M059J (cell line): ENCODE results near the gene LRP1. TPM values are rescaled to one million over a fixed set of nuclear protein-coding genes. Genes with fewer than 3 reads are reported as not detected.

ENCODE experiments used
- DNase-seq: peaks from one replicate; pipeline ENCODE4 v3.0.0-alpha.2; 2012; ENCODE audit warnings: low read depth
- total RNA-seq: library from RNA; depleted of rRNA; stranded (reverse); fragments of >200 nt; shearing (Covaris generic); gene quantifications from 2 replicates; pipeline ENCODE4 v1.2.3, GENCODE V29; 2014

LRP1 gene
- total RNA-seq, 1 experiment from 2014 or later = 24.9 TPM

DNA sequence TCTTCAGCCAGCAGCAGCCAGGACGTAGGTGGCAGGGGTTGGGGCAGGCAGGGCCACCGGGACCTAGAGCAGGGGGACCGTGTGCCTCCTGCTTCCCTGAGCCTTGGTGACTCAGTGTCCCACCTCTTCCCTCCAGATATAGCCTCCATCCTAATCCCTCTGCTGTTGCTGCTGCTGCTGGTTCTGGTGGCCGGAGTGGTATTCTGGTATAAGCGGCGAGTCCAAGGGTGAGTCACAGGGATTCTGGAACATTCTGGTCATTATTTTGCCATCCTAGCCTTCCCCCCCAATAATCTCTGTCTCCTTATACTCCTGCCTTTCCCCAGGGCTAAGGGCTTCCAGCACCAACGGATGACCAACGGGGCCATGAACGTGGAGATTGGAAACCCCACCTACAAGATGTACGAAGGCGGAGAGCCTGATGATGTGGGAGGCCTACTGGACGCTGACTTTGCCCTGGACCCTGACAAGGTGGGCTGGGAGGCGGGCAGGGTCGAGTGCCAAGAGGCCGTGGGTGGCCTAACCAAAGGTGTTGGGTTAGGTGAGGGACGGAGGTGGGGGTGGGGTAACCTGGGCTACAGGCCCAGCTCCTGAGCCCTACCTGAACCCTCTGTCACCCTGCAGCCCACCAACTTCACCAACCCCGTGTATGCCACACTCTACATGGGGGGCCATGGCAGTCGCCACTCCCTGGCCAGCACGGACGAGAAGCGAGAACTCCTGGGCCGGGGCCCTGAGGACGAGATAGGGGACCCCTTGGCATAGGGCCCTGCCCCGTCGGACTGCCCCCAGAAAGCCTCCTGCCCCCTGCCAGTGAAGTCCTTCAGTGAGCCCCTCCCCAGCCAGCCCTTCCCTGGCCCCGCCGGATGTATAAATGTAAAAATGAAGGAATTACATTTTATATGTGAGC, 83.8 kb downstream of the LRP1 start:
- DNase-seq = no peak

DNA sequence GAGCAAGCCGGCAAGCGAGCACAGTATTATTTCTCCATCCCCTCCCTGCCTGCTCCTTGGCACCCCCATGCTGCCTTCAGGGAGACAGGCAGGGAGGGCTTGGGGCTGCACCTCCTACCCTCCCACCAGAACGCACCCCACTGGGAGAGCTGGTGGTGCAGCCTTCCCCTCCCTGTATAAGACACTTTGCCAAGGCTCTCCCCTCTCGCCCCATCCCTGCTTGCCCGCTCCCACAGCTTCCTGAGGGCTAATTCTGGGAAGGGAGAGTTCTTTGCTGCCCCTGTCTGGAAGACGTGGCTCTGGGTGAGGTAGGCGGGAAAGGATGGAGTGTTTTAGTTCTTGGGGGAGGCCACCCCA, 84.4 kb downstream of the LRP1 start:
- no peak for DNase-seq

DNA sequence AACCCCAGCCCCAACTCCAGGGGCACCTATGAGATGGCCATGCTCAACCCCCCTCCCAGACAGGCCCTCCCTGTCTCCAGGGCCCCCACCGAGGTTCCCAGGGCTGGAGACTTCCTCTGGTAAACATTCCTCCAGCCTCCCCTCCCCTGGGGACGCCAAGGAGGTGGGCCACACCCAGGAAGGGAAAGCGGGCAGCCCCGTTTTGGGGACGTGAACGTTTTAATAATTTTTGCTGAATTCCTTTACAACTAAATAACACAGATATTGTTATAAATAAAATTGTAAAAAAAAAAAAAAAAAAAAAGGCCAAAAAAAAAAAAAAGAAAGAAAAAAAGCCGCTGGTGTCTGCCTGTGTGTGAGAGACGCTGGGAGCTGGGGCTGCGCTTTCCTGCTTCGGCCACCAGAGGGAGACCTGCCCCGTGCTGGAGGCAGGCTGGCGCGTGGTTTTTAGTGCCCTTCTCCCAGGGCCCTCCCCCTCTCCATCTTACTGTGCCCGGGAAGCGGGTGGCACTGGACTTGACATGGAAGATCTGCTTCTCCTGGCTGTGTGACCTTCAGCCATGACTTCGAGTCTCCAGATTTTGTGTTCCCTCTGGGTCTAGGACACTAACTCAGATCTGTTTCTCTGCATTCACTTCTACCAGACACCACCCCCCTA, 84.9 kb downstream of the LRP1 start:
- peak; percentile 76 for DNase-seq

DNA sequence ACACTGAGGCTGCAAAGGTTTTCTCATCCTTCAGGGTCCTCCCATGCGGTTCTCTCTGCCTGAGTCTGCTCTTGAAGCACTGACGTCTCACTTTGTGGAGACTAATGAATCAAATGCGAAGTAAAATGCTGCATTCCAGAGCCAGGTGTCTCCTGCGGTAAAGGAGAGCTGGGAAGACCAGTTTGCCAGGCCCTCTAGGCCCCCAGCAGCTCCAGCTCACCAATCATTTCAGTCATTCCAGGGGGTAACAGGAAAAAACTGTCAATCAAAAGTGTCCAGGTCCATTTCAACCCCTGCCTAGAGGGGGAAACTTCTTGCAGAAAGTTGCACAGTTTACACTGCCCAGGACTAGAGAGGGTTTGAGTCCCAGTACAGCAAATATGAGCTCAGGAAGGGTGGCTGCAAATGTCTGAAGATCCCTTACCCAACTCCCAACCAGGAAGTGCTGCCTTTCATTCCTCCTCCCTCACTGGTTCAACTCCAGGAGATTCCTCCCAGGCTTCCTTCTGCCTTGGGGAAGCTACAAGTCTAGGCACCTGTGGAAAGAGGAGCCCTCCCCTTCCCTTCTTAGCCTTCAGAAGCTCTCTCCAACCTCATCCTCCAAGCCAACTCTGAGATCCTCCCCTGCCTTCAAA, 85.6 kb downstream of the LRP1 start:
- no peak for DNase-seq

DNA sequence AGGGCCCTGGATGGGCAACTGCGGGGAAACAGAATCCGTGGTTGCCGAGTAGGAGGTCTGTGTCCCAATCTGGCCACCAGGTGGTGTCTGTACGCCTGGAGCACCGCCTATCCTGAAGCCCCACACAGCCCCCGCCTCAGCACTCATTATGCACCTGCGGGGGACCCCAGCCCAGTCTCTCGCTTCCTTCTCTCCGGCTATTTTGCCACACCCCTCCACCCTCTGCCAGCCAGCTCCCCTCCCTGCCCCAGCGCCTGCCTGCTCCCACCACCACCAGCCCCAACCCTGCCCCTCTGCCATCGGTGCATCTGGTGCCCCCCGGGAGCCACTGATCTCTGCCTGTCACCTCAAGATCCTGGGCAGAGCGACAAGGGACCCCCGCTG, 86.1 kb downstream of the LRP1 start:
- DNase-seq = peak; percentile 54

DNA sequence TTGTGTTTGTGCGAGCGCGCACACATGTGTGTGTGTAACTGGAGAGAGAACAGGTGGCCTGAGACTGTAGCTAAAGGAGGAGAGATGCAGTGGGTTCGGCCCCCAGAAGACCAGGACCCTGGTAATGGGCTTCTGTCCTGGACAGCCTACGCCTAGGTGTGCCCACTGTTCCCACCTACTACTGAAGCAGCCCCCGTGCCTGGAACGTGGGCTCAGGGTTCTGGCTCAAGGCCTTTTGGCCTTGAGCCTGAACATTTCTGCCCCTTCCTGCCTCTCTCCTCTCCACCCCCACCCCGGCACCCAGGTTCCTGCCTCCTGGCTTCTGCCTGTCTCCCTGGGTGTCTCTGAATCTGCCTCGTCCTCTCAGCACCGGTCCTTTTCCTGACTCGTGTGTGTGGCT, 86.8 kb downstream of the LRP1 start:
- no peak for DNase-seq

DNA sequence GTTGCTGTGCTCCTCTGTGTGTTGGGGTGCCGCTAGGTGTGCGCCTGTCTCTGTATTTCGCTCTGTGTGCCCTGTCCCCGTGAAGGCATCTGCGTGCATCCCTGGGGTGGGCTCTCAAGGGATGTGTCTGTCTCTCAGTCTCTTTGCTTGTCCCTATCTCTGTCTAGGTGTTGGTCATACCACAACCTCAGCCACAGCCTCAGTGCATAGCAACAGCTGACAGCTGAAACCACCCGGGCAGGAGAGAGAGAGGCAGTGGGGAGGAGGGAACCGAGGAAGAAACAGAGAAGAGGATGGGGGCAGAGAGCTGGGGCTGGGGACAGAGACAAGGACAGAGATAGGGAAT, 87.4 kb downstream of the LRP1 start:
- DNase-seq = peak; percentile 43

DNA sequence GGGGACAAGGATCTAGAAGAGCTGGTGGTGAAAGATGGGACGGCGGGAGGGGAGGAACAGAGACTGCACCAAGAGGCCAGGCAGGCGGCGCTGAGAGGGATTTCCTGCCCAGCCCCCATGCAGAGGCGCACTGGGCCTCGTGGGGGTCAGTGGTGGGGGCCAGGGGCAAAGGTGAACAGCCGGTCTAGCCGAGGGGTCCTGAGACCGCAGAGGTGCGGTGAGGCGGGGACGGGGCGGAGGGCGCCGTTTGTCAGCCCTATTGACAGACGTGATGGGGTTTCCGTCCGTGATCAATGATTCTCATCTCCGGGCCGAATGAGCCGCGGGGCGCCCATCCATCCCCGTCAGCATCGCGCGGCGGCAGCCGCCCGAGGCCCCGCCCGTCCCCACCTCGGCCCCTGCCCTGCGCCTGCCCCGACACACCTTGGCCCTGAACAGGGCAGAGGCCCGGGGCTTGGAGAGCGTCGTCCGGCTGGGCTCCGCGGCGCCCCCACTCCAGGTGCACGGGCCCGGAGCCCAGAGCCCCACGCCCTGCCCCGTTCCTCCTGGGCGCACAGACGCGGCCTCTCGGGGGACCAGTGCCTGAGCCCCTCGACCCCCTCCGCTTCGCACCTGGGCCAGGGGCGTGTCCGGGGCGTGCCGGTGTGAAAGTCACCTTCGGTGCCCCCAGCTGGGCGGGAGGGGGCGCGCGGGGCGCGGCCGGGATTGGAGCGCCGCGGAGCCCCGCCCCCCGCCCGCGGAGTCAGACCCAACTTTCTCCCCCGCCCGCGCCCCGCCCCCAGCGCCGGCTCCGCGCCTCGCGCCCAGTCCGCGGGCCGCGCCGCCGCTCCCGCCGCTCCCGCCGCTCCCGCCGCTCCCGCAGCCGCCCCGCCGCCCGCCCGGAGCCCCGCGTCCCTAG, 88.0 kb downstream of the LRP1 start, which contains the start of gene NXPH4:
Gene NXPH4, plus strand, starts transcription at position 781 of the 898 bp plus-strand sequence. CDS start 176 bp downstream, outside the sequence.
- no peak for DNase-seq

DNA sequence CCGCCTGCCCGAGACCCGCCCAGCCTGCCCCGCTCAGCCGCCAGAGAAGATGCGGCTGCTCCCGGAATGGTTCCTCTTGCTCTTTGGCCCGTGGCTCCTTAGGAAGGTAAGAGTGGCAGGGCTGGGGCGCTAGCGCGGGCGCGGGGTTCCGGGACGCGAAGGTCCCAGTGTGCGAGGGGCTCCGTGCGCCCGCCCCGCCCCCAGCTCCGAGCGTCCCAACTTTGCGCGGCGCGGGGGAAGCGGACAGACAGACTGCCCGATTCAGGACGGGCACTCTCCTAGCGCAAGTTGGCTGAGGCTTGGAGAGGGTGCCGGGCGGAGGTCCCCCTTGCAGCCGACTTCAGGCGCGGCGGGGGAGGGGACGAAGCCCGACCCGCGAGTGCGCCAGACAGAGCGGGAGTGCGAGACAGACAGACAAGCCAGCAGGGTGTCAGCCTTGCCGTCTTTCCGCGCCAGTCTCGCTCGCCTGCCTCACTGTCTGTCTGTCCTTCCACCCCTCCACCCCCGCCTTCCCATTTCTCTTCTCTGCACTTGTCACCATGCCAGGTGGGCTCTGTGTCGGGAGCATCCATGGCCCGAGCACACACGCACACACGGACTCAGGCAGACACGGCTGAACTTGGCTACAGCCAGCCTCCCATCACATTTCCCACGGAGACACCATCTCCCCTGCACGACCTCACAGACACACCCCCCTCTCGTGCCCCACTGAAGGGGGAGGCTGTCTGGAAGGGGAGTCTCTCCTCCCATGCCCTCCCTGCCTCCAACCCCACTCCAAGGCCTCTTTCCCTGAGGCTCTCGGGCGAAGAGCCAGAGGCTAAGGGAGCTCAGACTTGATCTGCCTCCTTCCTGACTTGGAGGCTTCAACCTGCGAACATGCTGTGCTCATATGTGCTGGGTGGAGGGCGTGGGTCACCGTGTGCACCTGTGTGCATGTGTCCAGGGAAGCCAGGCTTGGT, 88.9 kb downstream of the LRP1 start:
- DNase-seq = peak; percentile 48

DNA sequence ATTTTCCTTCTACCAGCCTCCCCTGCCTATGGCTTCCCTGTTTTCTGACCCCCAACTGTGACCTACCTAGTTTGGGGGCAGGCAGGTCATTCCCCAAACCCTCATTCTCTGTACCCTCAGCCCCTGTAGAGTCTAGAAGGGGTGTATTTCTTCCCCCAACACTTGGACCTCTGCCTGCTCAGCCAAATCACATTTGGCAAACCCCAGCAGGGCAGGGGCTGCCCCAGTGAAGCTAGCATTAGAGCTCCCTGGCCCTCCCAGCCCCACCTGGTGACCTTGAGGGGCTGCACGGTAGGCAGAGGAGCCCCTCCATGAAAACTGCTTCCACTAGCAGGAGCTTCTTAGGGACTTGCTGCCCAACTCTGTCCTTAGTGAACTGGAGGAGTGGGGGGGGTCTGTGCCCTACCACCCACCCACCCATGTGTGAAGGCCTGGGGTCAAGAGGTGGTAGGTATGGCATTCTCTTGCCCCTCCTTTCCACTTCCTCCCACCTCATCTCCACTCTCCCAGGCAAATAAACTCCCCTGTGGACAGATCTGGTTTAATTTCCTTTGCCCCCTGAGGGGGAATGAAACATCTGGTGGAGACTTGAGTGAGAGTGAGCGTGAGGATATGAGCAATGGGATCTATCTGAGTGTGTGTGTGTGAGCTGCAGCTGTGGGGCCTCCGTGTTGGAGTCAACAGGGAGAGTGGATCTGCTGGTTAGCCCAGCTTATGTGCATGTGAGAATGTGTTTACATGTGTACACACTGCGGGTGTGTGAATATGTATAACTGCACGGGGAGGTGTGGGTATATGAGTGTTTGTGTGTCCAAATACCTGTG, 90.0 kb downstream of the LRP1 start:
- no peak for DNase-seq

DNA sequence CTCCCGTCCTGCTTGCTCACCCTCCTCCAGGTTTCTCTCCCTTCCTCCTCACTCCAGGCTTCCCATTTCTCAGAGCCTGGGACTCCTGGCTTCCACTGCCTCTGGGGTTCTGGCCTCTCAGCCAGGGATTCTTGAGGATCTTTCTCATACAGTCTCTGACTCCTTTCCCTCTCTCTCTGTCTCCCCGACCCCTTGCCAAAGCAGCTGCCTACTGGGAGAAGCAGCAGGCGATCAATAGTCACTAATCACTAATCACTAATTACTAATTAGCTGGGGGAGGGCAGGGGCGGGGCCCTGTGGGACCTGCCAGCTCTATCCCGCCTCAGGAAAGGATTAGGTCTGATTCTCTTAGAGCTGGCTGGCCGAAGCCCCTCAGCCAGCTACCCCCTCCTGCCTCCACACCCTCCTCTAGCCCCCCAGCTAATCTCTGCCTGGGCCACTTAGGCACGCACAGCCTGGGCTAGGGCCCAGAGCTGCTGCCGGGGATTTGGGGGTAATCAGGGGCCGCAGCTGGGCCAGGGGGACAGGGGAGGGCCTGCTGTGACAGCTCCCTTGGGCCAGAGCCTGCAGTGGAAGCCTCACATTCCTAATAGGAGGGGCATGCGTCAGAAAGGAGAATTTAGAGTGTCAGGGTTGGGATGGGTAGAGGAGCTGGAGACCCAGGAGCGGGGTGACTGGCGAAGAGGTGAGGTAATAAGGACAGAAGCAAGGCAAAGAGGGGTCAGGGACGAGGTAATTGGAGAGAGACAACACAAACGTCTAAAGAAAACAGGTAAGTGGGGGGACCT, 91.1 kb downstream of the LRP1 start:
- no peak for DNase-seq

DNA sequence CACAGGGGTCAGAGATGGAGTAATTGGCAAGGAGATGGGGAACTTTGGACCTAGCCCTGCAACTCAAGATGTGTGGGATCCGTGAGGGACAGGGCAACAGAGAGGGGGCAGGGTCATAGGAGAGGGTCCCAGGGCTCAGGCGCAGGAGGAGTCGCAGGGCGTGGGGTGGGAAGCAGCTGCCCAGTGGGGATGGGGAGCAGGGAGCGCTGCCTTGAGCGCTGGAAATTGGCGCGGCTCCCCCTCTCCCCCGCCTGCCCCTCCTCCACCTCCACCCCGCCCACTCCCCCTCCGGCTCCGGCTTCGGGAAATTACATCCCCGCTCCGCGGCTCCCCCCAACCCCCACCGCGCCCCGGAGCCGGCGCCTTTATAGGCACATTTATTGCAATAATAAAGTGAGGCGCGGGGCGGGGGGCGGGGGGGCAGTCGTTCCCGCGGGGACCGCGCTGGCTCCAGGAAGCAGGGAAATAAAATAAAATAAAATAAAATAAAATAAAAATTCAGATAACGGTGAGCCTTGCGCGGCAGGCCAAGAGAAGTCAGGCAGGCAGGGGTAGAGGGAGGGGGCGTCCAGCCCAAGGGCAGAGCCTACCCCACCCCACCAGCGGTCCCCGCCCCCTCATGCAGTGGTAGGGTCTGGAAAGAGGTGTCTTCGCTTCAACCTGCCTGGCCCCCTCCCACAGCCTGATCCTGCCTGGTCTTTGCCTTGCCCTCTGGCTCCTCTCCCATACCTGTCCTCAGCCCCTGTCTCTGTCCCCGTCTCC, 91.9 kb downstream of the LRP1 start:
- no peak for DNase-seq

DNA sequence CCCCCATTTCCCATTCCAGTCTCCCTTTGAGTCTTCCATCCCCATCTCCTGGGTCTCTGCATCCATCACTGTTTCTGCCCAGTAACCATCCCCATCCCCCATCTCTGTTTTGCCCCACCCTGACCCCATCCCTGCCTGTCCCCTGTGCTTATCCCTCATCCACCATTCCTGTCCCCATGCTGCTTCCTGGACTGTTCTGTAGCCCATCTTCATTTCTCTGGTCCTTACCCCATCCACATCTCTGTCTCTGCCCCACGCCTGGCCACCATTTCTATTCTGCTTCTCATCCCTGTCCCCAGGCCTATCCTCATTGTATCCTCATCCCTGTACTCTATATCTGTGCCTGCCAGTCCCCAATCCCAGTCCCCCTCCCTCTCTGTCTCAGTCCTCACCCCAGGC, 92.5 kb downstream of the LRP1 start:
- DNase-seq = no peak

DNA sequence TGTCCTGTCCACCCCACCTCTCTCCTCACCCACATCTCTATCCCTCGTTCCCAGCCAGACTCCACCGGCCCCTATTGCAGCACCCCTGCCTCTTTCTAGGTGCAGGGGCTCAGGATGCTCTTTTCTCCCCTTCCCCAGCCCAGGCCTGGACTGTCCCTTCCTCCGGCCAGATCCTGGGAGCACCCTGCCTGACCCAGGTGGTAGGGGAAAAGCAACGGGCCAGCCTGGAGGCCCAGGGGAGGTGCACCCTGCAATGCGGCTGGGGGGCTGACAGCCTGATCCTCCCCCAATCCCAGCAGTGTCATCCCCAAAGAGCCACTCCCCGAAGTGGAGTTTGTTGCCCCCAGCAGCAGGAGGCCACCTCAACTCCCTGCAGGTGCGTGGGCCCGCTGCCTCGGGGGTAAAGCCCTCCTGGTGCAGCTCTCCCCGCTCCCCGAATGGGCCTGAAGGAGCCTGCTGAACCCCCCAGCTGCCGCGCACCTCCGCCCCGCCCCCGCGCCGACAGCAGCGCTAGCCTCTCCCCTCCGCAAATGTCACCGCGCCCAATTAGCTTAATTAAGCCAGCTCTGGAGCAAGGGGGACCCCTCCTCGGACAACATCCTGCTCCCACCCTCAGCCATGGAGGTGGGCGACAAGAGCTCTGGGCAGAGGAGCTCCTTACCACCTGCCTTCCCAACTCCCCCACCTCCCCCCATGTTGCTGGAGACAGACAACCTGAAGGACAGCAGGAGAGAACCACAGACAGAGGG, 93.1 kb downstream of the LRP1 start:
- no peak for DNase-seq

DNA sequence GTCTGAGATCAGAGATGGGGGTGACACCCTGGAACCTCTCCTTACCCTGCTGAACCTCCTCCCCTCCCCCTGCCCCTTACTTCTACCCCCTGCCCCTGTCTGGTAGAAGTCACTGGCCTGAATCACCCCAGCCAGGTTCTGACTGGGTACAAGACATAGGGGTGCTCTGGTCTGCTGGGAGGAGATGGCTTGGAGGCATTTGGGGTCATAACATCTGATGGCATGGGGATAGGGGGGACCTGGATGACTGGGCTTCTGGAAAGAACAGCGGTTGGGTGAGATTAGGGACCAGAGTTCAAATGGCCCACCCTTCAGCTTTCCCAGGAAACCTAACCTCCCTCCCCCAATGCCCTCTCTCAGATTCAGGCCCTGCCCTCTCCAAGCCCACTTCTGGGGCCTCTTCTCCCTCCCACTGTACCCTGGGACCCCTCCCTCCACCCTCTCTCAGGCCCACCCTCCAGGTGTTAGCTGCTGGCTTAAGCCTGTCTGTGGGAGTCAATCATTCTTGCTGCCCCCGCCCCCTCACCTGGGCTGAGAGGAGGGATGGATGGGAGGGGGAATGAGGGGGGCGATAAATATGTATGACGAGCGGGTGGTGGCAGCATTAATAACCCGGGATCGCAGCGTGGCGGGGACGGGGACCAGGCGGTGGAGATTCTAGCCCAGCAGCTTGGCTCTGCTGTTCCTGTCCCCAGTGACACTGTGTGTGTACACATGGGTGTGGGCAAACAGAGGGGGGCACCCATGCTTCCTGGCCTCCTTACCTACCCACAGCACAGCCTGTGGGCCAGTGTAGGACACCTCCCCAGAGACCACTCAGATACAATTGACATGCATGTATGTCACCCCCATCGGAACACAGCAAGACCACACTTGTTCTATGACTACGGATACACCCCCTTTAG, 94.3 kb downstream of the LRP1 start:
- DNase-seq = no peak
